CD4-positive, alpha-beta T cell treated with Interleukin-17A for 4 hours (primary cell): ENCODE results near the gene CCNK.

Source experiments
- DNase-seq: peaks from one replicate; pipeline ENCODE4 v3.0.0-alpha.2; 2020; ENCODE audit warnings: mixed read lengths

Gene CCNK

GRCh38 chr14:99467336-99468078 lies 13.7 kb upstream of the CCNK start:
- no peak for DNase-seq

- no peak for DNase-seq
Observed at GRCh38 chr14:99468081-99468480, 13.1 kb upstream of the CCNK start.

GRCh38 chr14:99468836-99469592 lies 12.2 kb upstream of the CCNK start:
- DNase-seq: no peak

- DNase-seq: no peak
Observed at GRCh38 chr14:99471731-99472130, 9.5 kb upstream of the CCNK start.

GRCh38 chr14:99472937-99473336 lies 8.3 kb upstream of the CCNK start:
- no peak for DNase-seq

GRCh38 chr14:99473458-99473857 lies 7.8 kb upstream of the CCNK start:
- no peak for DNase-seq

- DNase-seq: no peak
Observed at GRCh38 chr14:99475179-99475578, 6.0 kb upstream of the CCNK start.

- no peak for DNase-seq
Observed at GRCh38 chr14:99475660-99476059, 5.5 kb upstream of the CCNK start.

GRCh38 chr14:99476864-99477263 lies 4.3 kb upstream of the CCNK start:
- no peak for DNase-seq

GRCh38 chr14:99478128-99478527 lies 3.1 kb upstream of the CCNK start:
- no peak for DNase-seq

GRCh38 chr14:99479160-99479905 lies 1.9 kb upstream of the CCNK start:
- no peak for DNase-seq

- peak; percentile 38 for DNase-seq
Observed at GRCh38 chr14:99479906-99480869, 1.0 kb upstream of the CCNK start, which contains the start of gene SETD3. Gene SETD3 (minus strand): TSS chr14:99480859. CDS start chr14:99465805, 15,054 bp downstream.

- DNase-seq: peak; percentile 19
Observed at GRCh38 chr14:99481745-99482099, 513 bp downstream of the CCNK start.

GRCh38 chr14:99484106-99484505 lies 2.9 kb downstream of the CCNK start:
- no peak for DNase-seq

- DNase-seq: no peak
Observed at GRCh38 chr14:99497341-99497740, 16.1 kb downstream of the CCNK start.

- DNase-seq: no peak
Observed at GRCh38 chr14:99497894-99498293, 16.7 kb downstream of the CCNK start.

- DNase-seq: no peak
Observed at GRCh38 chr14:99502989-99503421, 21.8 kb downstream of the CCNK start.

GRCh38 chr14:99503848-99504453 lies 22.7 kb downstream of the CCNK start:
- DNase-seq: no peak

GRCh38 chr14:99505089-99505488 lies 23.9 kb downstream of the CCNK start:
- DNase-seq: no peak

GRCh38 chr14:99506276-99506675 lies 25.1 kb downstream of the CCNK start:
- no peak for DNase-seq

- DNase-seq: no peak
Observed at GRCh38 chr14:99507860-99508640, 26.8 kb downstream of the CCNK start.
